ENCODE results near the gene NKX2-3.

NKX2-3 gene

GRCh38 chr10:99528494-99529441 is 4.0 kb upstream of the NKX2-3 start:
- no peaks in the 10 kb centered on the region for H3K9me3 ChIP-seq (ENCODE audit: low read length)
- H3K4me1 ChIP-seq (ENCODE audit: insufficient read depth, low read length) = peaks cover 39% of the 10 kb centered on the region
- peak overlapping the region; percentile 95 for H3K27ac ChIP-seq (ENCODE audit: low read depth, low read length)
- peaks cover 0 to 13% of the 10 kb centered on the region in 2 donors for H3K27me3 ChIP-seq (ENCODE audit: control insufficient read depth in 1 of 2, insufficient read depth in 2 of 2, low read length in 2 of 2)
- H3K36me3 ChIP-seq (ENCODE audit: insufficient read depth, low read length) = no peaks in the 10 kb centered on the region
- H3K9ac ChIP-seq (ENCODE audit: low read length) = peak overlapping the region; percentile 97
- peak overlapping the region; percentile 22 to 95 for H3K4me3 ChIP-seq (ENCODE audit: low read depth in 1 of 2, low read length in 2 of 2)

- H3K36me3 ChIP-seq (ENCODE audit: insufficient read depth, low read length) = no peaks in the 10 kb centered on the region
- H3K27me3 ChIP-seq (ENCODE audit: control insufficient read depth in 1 of 2, insufficient read depth in 2 of 2, low read length in 2 of 2) = peaks cover 0 to 13% of the 10 kb centered on the region in 2 donors
- peak overlapping the region; percentile 79 to 95 for H3K4me3 ChIP-seq (ENCODE audit: low read depth in 1 of 2, low read length in 2 of 2)
- peak overlapping the region; percentile 97 for H3K9ac ChIP-seq (ENCODE audit: low read length)
- peak overlapping the region; percentile 95 for H3K27ac ChIP-seq (ENCODE audit: low read depth, low read length)
- peaks cover 30% of the 10 kb centered on the region for H3K4me1 ChIP-seq (ENCODE audit: insufficient read depth, low read length)
- no peaks in the 10 kb centered on the region for H3K9me3 ChIP-seq (ENCODE audit: low read length)
Observed at GRCh38 chr10:99529591-99530107, 3.1 kb upstream of the NKX2-3 start.

GRCh38 chr10:99530108-99531025 is 2.4 kb upstream of the NKX2-3 start:
- peak overlapping the region; percentile 97 for H3K9ac ChIP-seq (ENCODE audit: low read length)
- H3K4me1 ChIP-seq (ENCODE audit: insufficient read depth, low read length) = peaks cover 23% of the 10 kb centered on the region
- H3K27ac ChIP-seq (ENCODE audit: low read depth, low read length) = peak overlapping the region; percentile 95
- H3K36me3 ChIP-seq (ENCODE audit: insufficient read depth, low read length) = no peaks in the 10 kb centered on the region
- no peaks in the 10 kb centered on the region for H3K9me3 ChIP-seq (ENCODE audit: low read length)
- peak overlapping the region; percentile 79 to 95 for H3K4me3 ChIP-seq (ENCODE audit: low read depth in 1 of 2, low read length in 2 of 2)
- H3K27me3 ChIP-seq (ENCODE audit: control insufficient read depth in 1 of 2, insufficient read depth in 2 of 2, low read length in 2 of 2) = peaks cover 0 to 13% of the 10 kb centered on the region in 2 donors

GRCh38 chr10:99531026-99531695 is 1.6 kb upstream of the NKX2-3 start:
- Histone ChIP-seq H3K36me3 (ENCODE audit: insufficient read depth, low read length) (no peaks in the 10 kb centered on the region), H3K27me3 (ENCODE audit: control insufficient read depth in 1 of 2, insufficient read depth in 2 of 2, low read length in 2 of 2) (peaks cover 0 to 13% of the 10 kb centered on the region in 2 donors), H3K4me1 (ENCODE audit: insufficient read depth, low read length) (peaks cover 17% of the 10 kb centered on the region), H3K9me3 (ENCODE audit: low read length) (no peaks in the 10 kb centered on the region), H3K4me3 (ENCODE audit: low read depth in 1 of 2, low read length in 2 of 2) (peak overlapping the region; percentile 79 to 95), H3K9ac (ENCODE audit: low read length) (peak overlapping the region; percentile 97), H3K27ac (ENCODE audit: low read depth, low read length) (peak overlapping the region; percentile 95)

GRCh38 chr10:99531696-99532593 is 797 bp upstream of the NKX2-3 start:
- Histone ChIP-seq H3K4me3 (ENCODE audit: low read depth in 1 of 2, low read length in 2 of 2) (peak overlapping the region; percentile 79 to 95), H3K27ac (ENCODE audit: low read depth, low read length) (peak overlapping the region; percentile 95), H3K9me3 (ENCODE audit: low read length) (no peaks in the 10 kb centered on the region), H3K4me1 (ENCODE audit: insufficient read depth, low read length) (peaks cover 9% of the 10 kb centered on the region), H3K9ac (ENCODE audit: low read length) (peak overlapping the region; percentile 97), H3K36me3 (ENCODE audit: insufficient read depth, low read length) (no peaks in the 10 kb centered on the region), H3K27me3 (ENCODE audit: control insufficient read depth in 1 of 2, insufficient read depth in 2 of 2, low read length in 2 of 2) (peaks cover 0 to 8% of the 10 kb centered on the region in 2 donors)

GRCh38 chr10:99533496-99534449 is 1.0 kb downstream of the NKX2-3 start:
- H3K36me3 ChIP-seq (ENCODE audit: insufficient read depth, low read length) = no peaks in the 10 kb centered on the region
- peak overlapping the region; percentile 95 for H3K27ac ChIP-seq (ENCODE audit: low read depth, low read length)
- peaks cover 0 to 8% of the 10 kb centered on the region in 2 donors for H3K27me3 ChIP-seq (ENCODE audit: control insufficient read depth in 1 of 2, insufficient read depth in 2 of 2, low read length in 2 of 2)
- H3K4me3 ChIP-seq (ENCODE audit: low read depth in 1 of 2, low read length in 2 of 2) = peak overlapping the region; percentile 84 to 95
- H3K4me1 ChIP-seq (ENCODE audit: insufficient read depth, low read length) = peaks cover 16% of the 10 kb centered on the region
- peak overlapping the region; percentile 81 for H3K9ac ChIP-seq (ENCODE audit: low read length)
- no peaks in the 10 kb centered on the region for H3K9me3 ChIP-seq (ENCODE audit: low read length)

GRCh38 chr10:99534450-99534938 is 1.8 kb downstream of the NKX2-3 start:
- peak overlapping the region; percentile 84 to 95 for H3K4me3 ChIP-seq (ENCODE audit: low read depth in 1 of 2, low read length in 2 of 2)

GRCh38 chr10:99534939-99535763 is 2.4 kb downstream of the NKX2-3 start:
- Histone ChIP-seq H3K9ac (ENCODE audit: low read length) (peak overlapping the region; percentile 81), H3K9me3 (ENCODE audit: low read length) (no peaks in the 10 kb centered on the region), H3K36me3 (ENCODE audit: insufficient read depth, low read length) (no peaks in the 10 kb centered on the region), H3K27ac (ENCODE audit: low read depth, low read length) (peak overlapping the region; percentile 95), H3K4me3 (ENCODE audit: low read depth in 1 of 2, low read length in 2 of 2) (peak overlapping the region; percentile 84 to 95), H3K27me3 (ENCODE audit: control insufficient read depth in 1 of 2, insufficient read depth in 2 of 2, low read length in 2 of 2) (peaks cover 0 to 4% of the 10 kb centered on the region in 2 donors), H3K4me1 (ENCODE audit: insufficient read depth, low read length) (peaks cover 20% of the 10 kb centered on the region)

More at GRCh38 chr10:99534450-99534938, 1.8 kb downstream of the NKX2-3 start:
- Histone ChIP-seq H3K27me3 (ENCODE audit: control insufficient read depth in 1 of 2, insufficient read depth in 2 of 2, low read length in 2 of 2) (peaks cover 0 to 8% of the 10 kb centered on the region in 2 donors), H3K4me1 (ENCODE audit: insufficient read depth, low read length) (peaks cover 18% of the 10 kb centered on the region), H3K36me3 (ENCODE audit: insufficient read depth, low read length) (no peaks in the 10 kb centered on the region), H3K9ac (ENCODE audit: low read length) (peak overlapping the region; percentile 81), H3K27ac (ENCODE audit: low read depth, low read length) (peak overlapping the region; percentile 95), H3K9me3 (ENCODE audit: low read length) (no peaks in the 10 kb centered on the region)
